ENCODE measurements around the gene NCOR1.
"Not testable (repeated sequence)": the region's sequence is repeated elsewhere in the genome, so short reads cannot be mapped to it uniquely, and the experiment has no call there.

The NCOR1 gene

GRCh38 chr17:16214190-16215001, 938 bp downstream of the NCOR1 start:
- DNase-seq, result no peak

- DNase-seq, result no peak
These were observed 2.5 kb downstream of the NCOR1 start for GRCh38 chr17:16212793-16213192.

- no peak for DNase-seq
These were observed 3.7 kb downstream of the NCOR1 start for GRCh38 chr17:16211590-16211989.

- DNase-seq, result not testable (repeated sequence)
These were observed 10.6 kb downstream of the NCOR1 start for GRCh38 chr17:16204763-16205162.

GRCh38 chr17:16202554-16203500, 12.5 kb downstream of the NCOR1 start:
- not testable (repeated sequence) for DNase-seq

GRCh38 chr17:16201693-16202131, 13.6 kb downstream of the NCOR1 start:
- not testable (repeated sequence) for DNase-seq

GRCh38 chr17:16199093-16199492, 16.2 kb downstream of the NCOR1 start:
- no peak for DNase-seq

- no peak for DNase-seq
These were observed 18.1 kb downstream of the NCOR1 start for GRCh38 chr17:16197276-16197675.

GRCh38 chr17:16194307-16194835, 21.0 kb downstream of the NCOR1 start:
- not testable (repeated sequence) for DNase-seq

GRCh38 chr17:16191604-16192003, 23.7 kb downstream of the NCOR1 start:
- DNase-seq, result no peak

GRCh38 chr17:16190703-16191360, 24.5 kb downstream of the NCOR1 start:
- no peak for DNase-seq

- DNase-seq, result no peak
These were observed 25.5 kb downstream of the NCOR1 start for GRCh38 chr17:16189791-16190348.

GRCh38 chr17:16187642-16188041, 27.7 kb downstream of the NCOR1 start:
- no peak for DNase-seq

GRCh38 chr17:16181581-16181980, 33.8 kb downstream of the NCOR1 start:
- no peak for DNase-seq

GRCh38 chr17:16178836-16179235, 36.5 kb downstream of the NCOR1 start:
- DNase-seq, result no peak

GRCh38 chr17:16171613-16172012, 43.7 kb downstream of the NCOR1 start:
- no peak for DNase-seq

- DNase-seq, result not testable (repeated sequence)
These were observed 48.6 kb downstream of the NCOR1 start for GRCh38 chr17:16166766-16167165.

GRCh38 chr17:16158714-16159113, 56.6 kb downstream of the NCOR1 start:
- DNase-seq, result no peak

- DNase-seq, result no peak
These were observed 59.8 kb downstream of the NCOR1 start for GRCh38 chr17:16155536-16155935.

GRCh38 chr17:16152326-16152725, 63.0 kb downstream of the NCOR1 start:
- not testable (repeated sequence) for DNase-seq

GRCh38 chr17:16150251-16150856, 65.0 kb downstream of the NCOR1 start:
- no peak for DNase-seq

GRCh38 chr17:16148596-16148995, 66.7 kb downstream of the NCOR1 start:
- DNase-seq, result no peak

Measured in activated CD4-positive, alpha-beta T cell treated with anti-CD3 and anti-CD28 coated beads for 1 hour (primary cell).